ENCODE measurements around the gene CLBA1. TPM values are rescaled to one million over a fixed set of nuclear protein-coding genes. Genes with fewer than 3 reads are reported as not detected.
"Not testable (repeated sequence)": the region's sequence is repeated elsewhere in the genome, so short reads cannot be mapped to it uniquely, and the experiment has no call there.

Gene CLBA1
- total RNA-seq, 2 experiments from 2014 or later: 0.47 to 0.67 TPM

- POLR2A ChIA-PET: interaction anchor here (0.6 to 3.0 kb wide), 3 partner anchors 11 to 26 kb away, joined by 3 to 12 read pairs (median 4); partner anchors contain the start of gene CDCA4
- H3K9me3 Mint-ChIP-seq: peaks cover 2% of the 10 kb centered on the region
- CTCF ChIA-PET: interaction anchor here (8.0 kb wide), 1 partner anchor 11 kb away, joined by 58 read pairs; no protein-coding TSS in a partner anchor
- H3K36me3 Mint-ChIP-seq (ENCODE audit: low read depth): no peaks in the 10 kb centered on the region
- no peak for DNase-seq
- intact Hi-C loops (cut with micrococcal nuclease): no loop called here
- H3K27me3 Mint-ChIP-seq: peaks cover 3% of the 10 kb centered on the region
- H3K27ac Mint-ChIP-seq: no peak overlapping the region
- no peak for ATAC-seq
- H3K4me3 Mint-ChIP-seq: no peak overlapping the region
- TF ChIP-seq CTCF (IDR thresholded peaks at IDR 0.05): no peak
- H3K4me1 Mint-ChIP-seq (ENCODE audit: low read depth): peaks cover 12% of the 10 kb centered on the region
These were observed 48.9 kb downstream of the CLBA1 start for GRCh38 chr14:105034315-105035039.

GRCh38 chr14:105035616-105036015 lies 50.0 kb downstream of the CLBA1 start:
- intact Hi-C loops (cut with micrococcal nuclease); DNase-seq: not testable (repeated sequence)

GRCh38 chr14:105039458-105040205 lies 54.0 kb downstream of the CLBA1 start:
- H3K4me1 Mint-ChIP-seq (ENCODE audit: low read depth): peaks cover 3% of the 10 kb centered on the region

More at GRCh38 chr14:105035616-105036015, 50.0 kb downstream of the CLBA1 start:
- ATAC-seq; H3K27me3 Mint-ChIP-seq; H3K27ac Mint-ChIP-seq; H3K36me3 Mint-ChIP-seq (ENCODE audit: low read depth); H3K4me3 Mint-ChIP-seq; H3K9me3 Mint-ChIP-seq: not testable (repeated sequence)
- ChIA-PET CTCF (interaction anchor here (1.3 to 8.0 kb wide), 2 partner anchors 9 to 60 kb away, joined by 5 to 58 read pairs; no protein-coding TSS in a partner anchor), POLR2A (interaction anchor here (1.5 to 3.0 kb wide), 2 partner anchors 10 to 16 kb away, joined by 4 to 12 read pairs; partner anchors contain the start of gene CDCA4)
- peaks cover 12% of the 10 kb centered on the region for H3K4me1 Mint-ChIP-seq (ENCODE audit: low read depth)

GRCh38 chr14:105041841-105042765 lies 56.5 kb downstream of the CLBA1 start:
- ATAC-seq: no peak
- POLR2A ChIA-PET: interaction anchor here (0.9 to 2.3 kb wide), 2 partner anchors 20 to 23 kb away, joined by 3 to 6 read pairs; no protein-coding TSS in a partner anchor

More at GRCh38 chr14:105039458-105040205, 54.0 kb downstream of the CLBA1 start:
- DNase-seq (no peak), ATAC-seq (no peak)
- Mint-ChIP-seq H3K9me3 (no peaks in the 10 kb centered on the region), H3K36me3 (ENCODE audit: low read depth) (no peaks in the 10 kb centered on the region), H3K27ac (no peak overlapping the region), H3K4me3 (no peak overlapping the region), H3K27me3 (peaks cover 5% of the 10 kb centered on the region)
- intact Hi-C loops (cut with micrococcal nuclease): no loop called here
- ChIA-PET CTCF (interaction anchor here (1.3 kb wide), 1 partner anchor 12 kb away, joined by 3 read pairs; no protein-coding TSS in a partner anchor), POLR2A (interaction anchor here (0.6 kb wide), 1 partner anchor 140 kb away, joined by 3 read pairs; no protein-coding TSS in a partner anchor)
- TF ChIP-seq CTCF (IDR thresholded peaks at IDR 0.05): no peak

More at GRCh38 chr14:105041841-105042765, 56.5 kb downstream of the CLBA1 start:
- no peak for DNase-seq
- peaks cover 14% of the 10 kb centered on the region for H3K4me1 Mint-ChIP-seq (ENCODE audit: low read depth)
- H3K36me3 Mint-ChIP-seq (ENCODE audit: low read depth): no peaks in the 10 kb centered on the region
- H3K27ac Mint-ChIP-seq: no peak overlapping the region
- H3K27me3 Mint-ChIP-seq: peaks cover 9% of the 10 kb centered on the region
- no peak for TF ChIP-seq CTCF (IDR thresholded peaks at IDR 0.05)
- no peak overlapping the region for H3K4me3 Mint-ChIP-seq
- CTCF ChIA-PET: interaction anchor here (1.4 to 6.3 kb wide), 5 partner anchors 14 to 125 kb away, joined by 3 to 87 read pairs (median 4); partner anchors contain the start of gene CDCA4
- intact Hi-C loops (cut with micrococcal nuclease): no loop called here
- H3K9me3 Mint-ChIP-seq: no peaks in the 10 kb centered on the region

Measured in activated CD8-positive, alpha-beta T cell treated with anti-CD3 and anti-CD28 coated beads for 36 hours (primary cell).